Brain microvascular endothelial cell (primary cell): Measurements from ENCODE around the gene TCF20.

Experiments
- DNase-seq: peaks from one replicate; pipeline ENCODE4 v3.0.0-alpha.2; 2020
- H3K27ac ChIP-seq: fragments of 250-450 bp; sonication (Bioruptor Pico); 2 replicates; pipeline ENCODE4 v1.5.1; 2020; ENCODE audit warnings: mild to moderate bottlenecking, moderate library complexity
- H3K27me3 ChIP-seq: fragments of 250-450 bp; sonication (Bioruptor Pico); replicated peaks from 2 replicates; pipeline ENCODE4 v1.5.1; 2020; ENCODE audit warnings: mild to moderate bottlenecking
- H3K36me3 ChIP-seq: fragments of 250-450 bp; sonication (Bioruptor Pico); replicated peaks from 2 replicates; pipeline ENCODE4 v1.5.1; 2020; ENCODE audit warnings: mild to moderate bottlenecking
- H3K4me3 ChIP-seq: 2 replicates; pipeline ENCODE4 v1.5.1; 2011; ENCODE audit warnings: low read depth, mild to moderate bottlenecking, control low read depth, low read length, moderate library complexity
- in situ Hi-C: cut with HindIII; loops from 2 replicates; pipeline ENCODE4 v1.10.0; 2017; ENCODE audit warnings: low sequenced_read_pairs, low pct_ligation_motif_present
- TF ChIP-seq, protein P1 (sequence below): IDR thresholded peaks from 2 replicates; pipeline ENCODE4 v1.5.1; 2011; ENCODE audit warnings: low read depth, mild to moderate bottlenecking, moderate library complexity, low read length, control low read depth, inconsistent platforms; ENCODE audit errors: missing control alignments

Gene TCF20

DNA sequence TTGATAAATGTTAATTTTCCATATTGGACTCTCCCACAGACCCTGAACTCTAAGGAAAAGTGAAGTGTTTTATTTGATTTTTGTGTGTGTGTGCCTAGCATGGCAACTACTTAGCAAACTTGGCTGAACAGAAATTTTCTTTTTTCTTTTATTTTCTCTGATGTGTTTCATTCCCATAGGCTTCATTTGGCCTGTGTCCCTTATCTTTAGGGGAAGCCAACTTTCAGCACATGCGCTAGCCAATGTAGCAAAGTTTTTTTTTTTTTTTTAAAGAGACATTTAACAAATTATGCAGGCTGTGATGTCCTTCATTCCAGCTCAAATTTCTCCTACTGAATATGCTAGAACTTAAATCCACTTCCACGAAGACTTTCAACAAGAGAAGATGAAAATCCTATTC is 14.2 kb downstream of the TCF20 start:
- no peaks in the 10 kb centered on the region for H3K36me3 ChIP-seq
- no peaks in the 10 kb centered on the region for H3K27me3 ChIP-seq
- no peak overlapping the region for H3K27ac ChIP-seq
- H3K4me3 ChIP-seq: no peak overlapping the region
- in situ Hi-C loops: no loop called here
- TF ChIP-seq, protein P1, sequence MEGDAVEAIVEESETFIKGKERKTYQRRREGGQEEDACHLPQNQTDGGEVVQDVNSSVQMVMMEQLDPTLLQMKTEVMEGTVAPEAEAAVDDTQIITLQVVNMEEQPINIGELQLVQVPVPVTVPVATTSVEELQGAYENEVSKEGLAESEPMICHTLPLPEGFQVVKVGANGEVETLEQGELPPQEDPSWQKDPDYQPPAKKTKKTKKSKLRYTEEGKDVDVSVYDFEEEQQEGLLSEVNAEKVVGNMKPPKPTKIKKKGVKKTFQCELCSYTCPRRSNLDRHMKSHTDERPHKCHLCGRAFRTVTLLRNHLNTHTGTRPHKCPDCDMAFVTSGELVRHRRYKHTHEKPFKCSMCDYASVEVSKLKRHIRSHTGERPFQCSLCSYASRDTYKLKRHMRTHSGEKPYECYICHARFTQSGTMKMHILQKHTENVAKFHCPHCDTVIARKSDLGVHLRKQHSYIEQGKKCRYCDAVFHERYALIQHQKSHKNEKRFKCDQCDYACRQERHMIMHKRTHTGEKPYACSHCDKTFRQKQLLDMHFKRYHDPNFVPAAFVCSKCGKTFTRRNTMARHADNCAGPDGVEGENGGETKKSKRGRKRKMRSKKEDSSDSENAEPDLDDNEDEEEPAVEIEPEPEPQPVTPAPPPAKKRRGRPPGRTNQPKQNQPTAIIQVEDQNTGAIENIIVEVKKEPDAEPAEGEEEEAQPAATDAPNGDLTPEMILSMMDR: no peak
- DNase-seq: no peak

DNA sequence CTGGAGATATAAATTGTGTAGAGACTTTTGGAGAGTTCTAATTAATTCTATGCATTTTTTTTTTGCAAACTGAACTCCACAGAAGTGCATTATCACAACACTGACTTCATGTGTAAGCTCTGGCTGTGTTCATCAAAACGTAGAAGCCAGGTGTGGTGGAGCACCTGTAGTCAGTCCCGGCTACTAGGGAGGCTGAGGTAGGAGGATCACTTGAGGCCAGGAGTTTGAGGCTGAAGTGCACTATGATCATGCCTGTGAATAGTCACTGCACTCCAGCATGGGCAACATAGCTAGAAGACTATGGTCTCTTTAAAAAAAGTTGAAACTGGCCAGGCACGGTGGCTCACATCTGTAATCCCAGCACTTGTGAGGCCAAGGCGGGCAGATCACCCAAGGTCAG is 20.6 kb downstream of the TCF20 start:
- TF ChIP-seq, protein P1: no peak
- Histone ChIP-seq H3K4me3 (no peak overlapping the region), H3K36me3 (no peaks in the 10 kb centered on the region), H3K27me3 (no peaks in the 10 kb centered on the region), H3K27ac (no peak overlapping the region)
- in situ Hi-C loops: no loop called here
- no peak for DNase-seq

DNA sequence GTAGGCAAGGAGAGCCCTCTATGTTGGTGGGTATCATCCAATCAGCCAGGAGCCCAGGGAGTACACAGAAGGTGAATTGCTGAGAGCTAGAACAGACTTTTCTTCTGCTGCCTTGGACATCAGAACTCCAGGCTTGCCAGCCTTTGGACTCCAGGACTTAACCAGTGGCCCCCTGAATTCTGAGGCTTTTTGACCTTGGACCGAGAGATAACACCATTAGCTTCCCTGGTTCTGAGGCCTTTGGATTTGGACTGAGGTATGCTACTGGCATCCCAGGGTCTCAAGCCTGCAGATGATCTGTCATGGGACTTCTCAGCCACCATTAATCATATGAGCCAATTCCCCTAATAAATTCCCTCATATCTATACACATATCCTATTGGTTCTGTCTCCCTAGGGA is 21.5 kb downstream of the TCF20 start:
- H3K27ac ChIP-seq: no peak overlapping the region
- in situ Hi-C loops: no loop called here
- TF ChIP-seq, protein P1: no peak
- no peaks in the 10 kb centered on the region for H3K36me3 ChIP-seq
- H3K27me3 ChIP-seq: no peaks in the 10 kb centered on the region
- no peak for DNase-seq
- no peak overlapping the region for H3K4me3 ChIP-seq

DNA sequence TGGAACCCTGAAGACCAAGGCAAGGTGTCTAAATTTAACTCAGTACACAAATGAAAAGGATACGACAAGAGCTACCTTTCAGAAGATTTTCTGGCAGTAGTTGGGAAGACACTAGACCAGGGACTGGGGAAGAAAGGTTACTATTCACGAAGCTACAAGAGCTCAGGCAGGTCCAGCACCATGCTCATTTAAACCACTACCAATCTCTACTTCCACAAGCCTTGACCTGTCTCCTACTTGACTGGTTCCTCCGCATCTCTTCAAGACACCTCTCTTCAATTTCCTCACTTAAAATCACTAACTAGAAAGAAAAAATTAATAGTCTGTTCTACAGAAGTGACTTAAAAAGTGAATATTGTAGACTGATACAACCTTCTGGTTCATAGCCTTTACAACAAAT is 22.9 kb downstream of the TCF20 start:
- no peak for DNase-seq
- H3K27me3 ChIP-seq: no peaks in the 10 kb centered on the region
- TF ChIP-seq, protein P1: no peak
- no peak overlapping the region for H3K27ac ChIP-seq
- in situ Hi-C loops: no loop called here
- H3K4me3 ChIP-seq: no peak overlapping the region
- H3K36me3 ChIP-seq: no peaks in the 10 kb centered on the region

DNA sequence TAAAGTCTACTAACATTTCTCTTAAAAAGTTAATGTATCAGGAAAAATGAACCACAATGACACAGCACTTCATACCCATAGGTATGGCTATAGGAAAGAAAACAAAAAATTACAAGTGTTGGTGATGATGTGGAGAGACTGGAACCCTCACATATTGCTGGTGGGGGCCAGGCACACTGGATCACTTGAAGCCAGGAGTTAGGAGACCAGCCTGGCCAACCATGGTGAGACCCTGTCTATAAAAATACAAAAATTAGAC is 26.7 kb downstream of the TCF20 start:
- no peak for DNase-seq
- TF ChIP-seq, protein P1: no peak
- Histone ChIP-seq H3K27ac (no peak overlapping the region), H3K27me3 (no peaks in the 10 kb centered on the region), H3K36me3 (no peaks in the 10 kb centered on the region), H3K4me3 (no peak overlapping the region)
- in situ Hi-C loops: no loop called here

DNA sequence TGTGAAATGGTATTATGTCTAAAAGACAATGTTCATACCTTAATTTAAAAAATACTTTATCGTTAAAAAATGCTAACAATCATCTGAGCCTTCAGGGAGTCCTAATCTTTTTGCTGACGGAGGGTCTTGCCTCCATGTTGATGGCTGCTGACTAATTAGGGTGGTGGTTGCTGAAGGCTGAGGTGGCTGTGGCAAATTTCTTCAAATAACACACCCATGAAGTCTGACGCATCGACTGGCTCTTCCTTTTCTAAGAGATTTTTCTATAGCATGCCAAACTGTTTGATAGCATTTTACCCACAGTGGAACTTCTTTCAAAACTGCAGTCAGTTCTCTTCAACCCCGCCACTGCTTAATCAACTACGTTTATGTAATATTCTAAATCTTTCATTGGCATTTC is 33.6 kb downstream of the TCF20 start:
- TF ChIP-seq, protein P1: no peak
- H3K27ac ChIP-seq: no peak overlapping the region
- H3K27me3 ChIP-seq: no peaks in the 10 kb centered on the region
- H3K4me3 ChIP-seq: no peak overlapping the region
- in situ Hi-C loops: no loop called here
- H3K36me3 ChIP-seq: no peaks in the 10 kb centered on the region
- DNase-seq: no peak
